HK-2 (cell line): ENCODE data around the gene NOTUM.
A peak's percentile ranks its signal among the peaks of the same experiment; 100 is the strongest.
"Not testable (repeated sequence)": the region's sequence is repeated elsewhere in the genome, so short reads cannot be mapped to it uniquely, and the experiment has no call there.

Experiments used
- DNase-seq: peaks from one replicate; pipeline ENCODE4 v3.0.0-alpha.2; 2018; ENCODE audit not compliant: unreplicated experiment

The NOTUM gene

GRCh38 chr17:81924557-81925532 is 36.1 kb downstream of the NOTUM start:
- DNase-seq, result no peak

GRCh38 chr17:81923302-81924260 is 37.4 kb downstream of the NOTUM start:
- DNase-seq, result peak; percentile 89

GRCh38 chr17:81922566-81923301 is 38.3 kb downstream of the NOTUM start:
- DNase-seq, result no peak

- DNase-seq, result no peak
Observed at GRCh38 chr17:81921996-81922565, 38.9 kb downstream of the NOTUM start.

GRCh38 chr17:81921537-81921862 is 39.5 kb downstream of the NOTUM start:
- no peak for DNase-seq

GRCh38 chr17:81920612-81921536 is 40.1 kb downstream of the NOTUM start:
- no peak for DNase-seq

- no peak for DNase-seq
Observed at GRCh38 chr17:81918832-81919545, 42.0 kb downstream of the NOTUM start.

GRCh38 chr17:81918333-81918669 is 42.7 kb downstream of the NOTUM start:
- DNase-seq, result not testable (repeated sequence)

GRCh38 chr17:81917565-81918332 is 43.2 kb downstream of the NOTUM start, which contains the start of gene SIRT7:
TSS of gene SIRT7 (minus strand) at chr17:81918176. CDS start at chr17:81918131, 45 bp downstream.
- peak; percentile 90 for DNase-seq

- peak; percentile 78 for DNase-seq
Observed at GRCh38 chr17:81916234-81917001, 44.6 kb downstream of the NOTUM start.

- DNase-seq, result no peak
Observed at GRCh38 chr17:81915331-81915730, 45.7 kb downstream of the NOTUM start.

- DNase-seq, result no peak
Observed at GRCh38 chr17:81914103-81914850, 46.7 kb downstream of the NOTUM start.

- DNase-seq, result no peak
Observed at GRCh38 chr17:81913394-81914102, 47.4 kb downstream of the NOTUM start.

- DNase-seq, result no peak
Observed at GRCh38 chr17:81912441-81913309, 48.3 kb downstream of the NOTUM start.

- no peak for DNase-seq
Observed at GRCh38 chr17:81911969-81912368, 49.0 kb downstream of the NOTUM start.
